K562 (cell line): ENCODE results near the gene ZSCAN26. TPM values are rescaled to one million over a fixed set of nuclear protein-coding genes. Genes with fewer than 3 reads are reported as not detected.

Experiments used
- E2F8 ChIP-seq: fragments of 450-650 bp; IDR thresholded peaks from 2 replicates; pipeline ENCODE4 v1.7.1; 2018; ENCODE audit warnings: mild to moderate bottlenecking, low read depth; ENCODE audit not compliant: partially characterized antibody
- ETS1 ChIP-seq: conservative IDR thresholded peaks from 2 replicates; pipeline ENCODE4 v1.6.1; 2011; ENCODE audit warnings: low read depth, mild to moderate bottlenecking, low read length; ENCODE audit not compliant: control insufficient read depth
- ETV1 ChIP-seq: fragments of 450-650 bp; conservative IDR thresholded peaks from 2 replicates; pipeline ENCODE4 v1.6.1; 2016; ENCODE audit warnings: missing genetic modification characterization, control low read depth, low read depth, missing compliant biosample characterization
- EWSR1 ChIP-seq: fragments of 450-650 bp; IDR thresholded peaks from 2 replicates; pipeline ENCODE4 v1.6.1; 2018; ENCODE audit warnings: borderline replicate concordance, mild to moderate bottlenecking, low read depth, moderate library complexity; ENCODE audit not compliant: partially characterized antibody
- GATAD2B ChIP-seq: fragments of 450-650 bp; IDR thresholded peaks from 2 replicates; pipeline ENCODE4 v1.6.1; 2017; ENCODE audit warnings: mild to moderate bottlenecking, borderline replicate concordance
- HEY1 ChIP-seq: fragments of 250-450 bp; sonication (Bioruptor Pico); IDR thresholded peaks from 2 replicates; pipeline ENCODE4 v1.5.0; 2020; ENCODE audit warnings: mild to moderate bottlenecking, moderate library complexity, borderline replicate concordance
- ILF3 ChIP-seq: fragments of 450-650 bp; IDR thresholded peaks from 2 replicates; pipeline ENCODE4 v1.6.1; 2018; ENCODE audit warnings: antibody characterized with exemption, mild to moderate bottlenecking, moderate library complexity, borderline replicate concordance
- POLR2A ChIP-seq: fragments of 450-650 bp; conservative IDR thresholded peaks from 2 replicates; pipeline ENCODE4 v1.6.1; 2016
- TEAD1 ChIP-seq, 2 experiments: fragments of 450-650 bp in 1 of 2; sonication (generic) in 1 of 2; formaldehyde crosslinking; IDR thresholded peaks; 2 replicates each; pipeline versions ENCODE4 v1.4.0 to v1.8.0; 2020 to 2022; ENCODE audit warnings: mild to moderate bottlenecking in 2 of 2, missing genetic modification reagents in 1 of 2
- XRCC5 ChIP-seq: fragments of 200-400 bp; formaldehyde crosslinking; IDR thresholded peaks from 2 replicates; pipeline ENCODE4 v1.6.1; 2017; ENCODE audit warnings: low read depth, mild to moderate bottlenecking, low read length
- ZNF277 ChIP-seq: fragments of 250-450 bp; sonication (Bioruptor Pico); IDR thresholded peaks from 2 replicates; pipeline ENCODE4 v1.8.0; 2022; ENCODE audit warnings: inconsistent platforms, mild to moderate bottlenecking, moderate library complexity, borderline replicate concordance
- ZNF318 ChIP-seq, 2 experiments: fragments of 450-650 bp; IDR thresholded peaks; 2 replicates each; pipeline ENCODE4 v1.6.1; 2016; ENCODE audit warnings: mild to moderate bottlenecking in 2 of 2, borderline replicate concordance in 1 of 2, low read depth in 1 of 2, moderate library complexity in 1 of 2
- polyA plus RNA-seq, 8 experiments: library from polyadenylated mRNA; depleted of rRNA in 4 of 8; stranded (reverse) in 5 of 8; unstranded in 3 of 8; fragments of >200 nt; fragmentation: Nextera tagmentation in 2 of 8; fragmentation: Illumina TruSeq in 1 of 8; extraction: Ambion mirVana in 2 of 8; extraction: Trizol in 1 of 8; gene quantifications; 2 replicates each; pipeline versions ENCODE4 v1.2.1 to v1.2.3, GENCODE V29; 2011 to 2014; ENCODE audit warnings: inconsistent platforms in 1 of 8, missing spikeins in 1 of 8
- total RNA-seq, 7 experiments: library from RNA; depleted of rRNA in 6 of 7; stranded (reverse); fragments of >200 nt in 6 of 7; fragmentation: Illumina TruSeq in 2 of 7; extraction: Trizol in 2 of 7; gene quantifications; 2 replicates each; pipeline versions ENCODE4 v1.2.1 to v1.2.3, GENCODE V29; 2011 to 2021; ENCODE audit warnings: low replicate concordance in 1 of 7

Gene ZSCAN26
- total and polyA plus RNA-seq, 9 of the 15 experiments (the other 6 are each of a cell fraction or from before 2014, with no cell fraction given), result 5.9 to 14.2 (median 10.5) TPM

GRCh38 chr6:28225056-28225834, 41.7 kb upstream of the ZSCAN26 start, which contains the start of gene ZSCAN9 (continued):
- TF ChIP-seq ZNF318 (IDR thresholded peaks at IDR 0.05; ENCODE audit: borderline replicate concordance in 1 of 2, low read depth in 1 of 2) (no peak), ILF3 (no peak), ZNF277 (CRISPR knock-in tag) (no peak), POLR2A (peak; percentile 91), ETV1 (tag) (peak; percentile 97), GATAD2B (peak; percentile 42; the same call in 1 of the 2 replicates), HEY1 (CRISPR knock-in tag) (0 out of 2 replicates have a peak, but pooled peaks have one; percentile 59), XRCC5 (peak; percentile 91), E2F8 (peak; percentile 87), ETS1 (peak; percentile 89; the same call in 1 of the 2 replicates), EWSR1 (no peak), TEAD1 (CRISPR knock-in tag; IDR thresholded peaks at IDR 0.05) (peak; percentile 41 to 91; a peak in 3 of 4 replicates)
